ENCODE measurements around the gene KRTAP12-3.
"Not testable (repeated sequence)": the region's sequence is repeated elsewhere in the genome, so short reads cannot be mapped to it uniquely, and the experiment has no call there.

The KRTAP12-3 gene

DNA sequence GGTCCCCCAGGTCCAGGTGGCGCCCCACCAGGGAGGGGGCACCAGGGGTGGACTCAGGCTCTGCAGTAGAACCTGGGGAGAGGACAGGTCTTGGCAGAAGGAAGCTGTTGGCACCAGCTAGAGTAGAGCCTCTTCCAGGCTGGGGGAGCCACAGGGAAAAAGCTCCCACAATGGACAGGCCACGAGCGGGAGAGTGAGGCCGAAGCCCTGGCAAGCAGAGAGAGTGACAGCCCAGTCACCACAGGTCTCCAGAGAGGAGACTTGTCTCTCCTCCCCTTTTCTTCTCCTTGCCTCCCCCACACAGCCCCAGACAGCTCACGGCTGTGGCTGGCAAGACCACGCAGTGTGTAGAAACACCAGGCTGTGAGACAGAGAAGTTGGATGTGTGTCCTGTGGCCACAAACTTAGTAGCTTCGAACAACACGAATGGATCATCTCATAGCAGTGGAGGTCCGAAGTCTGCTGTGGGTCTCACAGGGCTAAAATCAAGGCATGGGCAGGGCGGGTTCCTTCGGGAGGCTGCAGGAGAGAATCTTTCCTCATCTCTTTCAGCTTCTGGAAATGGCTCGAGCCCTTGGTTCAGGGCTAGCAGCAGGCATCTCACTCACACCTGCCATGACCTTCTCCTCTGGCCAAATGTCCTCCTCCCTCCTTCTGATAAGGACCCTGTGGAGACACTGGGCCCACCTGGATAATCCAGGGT, 6.6 kb upstream of the KRTAP12-3 start:
- no peak for DNase-seq (ENCODE audit: low spot score)

- no peak for DNase-seq (ENCODE audit: low spot score)
Measured at GRCh38 chr21:44653123-44653522, 4.6 kb upstream of the KRTAP12-3 start.

- DNase-seq (ENCODE audit: low spot score) = no peak
Measured at GRCh38 chr21:44653656-44654575, 3.8 kb upstream of the KRTAP12-3 start.

- no peak for DNase-seq (ENCODE audit: low spot score)
Measured at GRCh38 chr21:44654576-44655175, 3.1 kb upstream of the KRTAP12-3 start, which contains the start of gene KRTAP12-4. Gene KRTAP12-4 (minus strand): TSS chr21:44654659. CDS start chr21:44654614, 45 bp downstream.

DNA sequence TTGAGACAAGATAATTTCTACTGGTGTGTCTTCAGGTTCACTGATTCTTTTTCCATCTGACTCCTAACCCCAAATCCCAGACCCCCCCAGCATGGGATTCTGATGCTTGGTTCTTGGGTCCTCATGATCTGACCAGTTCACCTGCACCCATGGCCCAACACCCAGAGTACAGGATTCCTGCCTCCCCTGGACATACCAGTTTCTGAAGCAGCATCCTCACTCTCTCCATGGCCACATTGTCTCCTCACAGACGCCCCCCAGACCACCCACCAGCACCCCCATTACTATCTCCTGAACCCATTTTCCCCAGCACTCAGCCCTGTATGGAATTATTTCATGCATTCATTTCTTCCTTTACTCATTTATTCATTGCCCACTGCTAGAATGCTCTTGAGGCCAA, 864 bp upstream of the KRTAP12-3 start:
- no peak for DNase-seq (ENCODE audit: low spot score)

DNA sequence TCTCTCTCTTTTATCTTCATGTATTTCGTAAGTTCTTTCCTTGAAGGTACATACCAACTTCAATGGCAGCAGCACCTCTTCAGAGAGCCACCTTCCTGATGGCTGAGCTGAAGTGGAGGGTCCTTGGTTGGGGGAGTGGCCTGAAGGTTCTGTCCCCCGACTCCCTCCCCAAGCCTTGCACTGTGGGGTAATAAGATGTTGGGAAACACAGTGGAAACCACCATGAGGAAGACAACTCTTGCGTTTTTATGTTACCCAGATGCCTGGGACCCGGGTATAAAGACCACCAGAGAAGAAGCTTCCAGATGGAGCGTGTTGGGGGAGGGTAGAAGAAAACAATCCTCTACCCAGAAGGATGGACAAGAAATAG, 794 bp downstream of the KRTAP12-3 start:
- no peak for DNase-seq (ENCODE audit: low spot score)

DNA sequence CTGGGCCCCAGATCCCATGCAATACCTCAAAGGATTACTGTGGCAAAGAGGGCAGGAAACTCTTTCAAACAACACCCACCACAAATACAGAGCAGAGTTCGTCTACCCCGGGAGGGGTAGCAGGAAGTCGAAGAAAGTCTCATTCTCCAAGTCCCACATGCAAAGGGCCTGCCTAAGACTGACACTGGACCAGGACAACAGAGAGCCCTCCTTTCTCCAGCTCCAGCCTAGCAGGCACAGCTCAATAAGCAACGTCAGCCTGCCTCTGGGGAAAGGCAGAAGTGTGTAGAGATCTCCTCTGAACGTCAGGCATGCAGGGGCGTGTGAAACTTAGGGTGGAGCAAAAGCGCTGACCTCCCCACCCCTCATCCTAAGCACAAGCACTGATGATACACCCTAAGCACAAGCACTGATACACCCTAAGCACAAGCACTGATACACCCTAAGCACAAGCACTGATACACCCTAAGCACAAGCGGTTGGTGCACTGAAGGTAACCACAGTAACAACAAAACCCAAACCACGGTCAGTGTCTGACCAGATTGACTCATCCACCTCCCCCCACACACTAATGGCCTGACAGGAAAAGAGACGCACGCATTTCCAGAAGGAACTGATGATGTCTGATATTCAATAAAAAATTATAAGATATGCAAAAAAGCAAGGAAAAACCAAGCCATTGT, 1.3 kb downstream of the KRTAP12-3 start:
- DNase-seq (ENCODE audit: low spot score) = no peak

- DNase-seq (ENCODE audit: low spot score) = not testable (repeated sequence)
Measured at GRCh38 chr21:44661567-44661966, 3.8 kb downstream of the KRTAP12-3 start.

GRCh38 chr21:44664691-44665090, 7.0 kb downstream of the KRTAP12-3 start:
- DNase-seq (ENCODE audit: low spot score) = no peak

DNA sequence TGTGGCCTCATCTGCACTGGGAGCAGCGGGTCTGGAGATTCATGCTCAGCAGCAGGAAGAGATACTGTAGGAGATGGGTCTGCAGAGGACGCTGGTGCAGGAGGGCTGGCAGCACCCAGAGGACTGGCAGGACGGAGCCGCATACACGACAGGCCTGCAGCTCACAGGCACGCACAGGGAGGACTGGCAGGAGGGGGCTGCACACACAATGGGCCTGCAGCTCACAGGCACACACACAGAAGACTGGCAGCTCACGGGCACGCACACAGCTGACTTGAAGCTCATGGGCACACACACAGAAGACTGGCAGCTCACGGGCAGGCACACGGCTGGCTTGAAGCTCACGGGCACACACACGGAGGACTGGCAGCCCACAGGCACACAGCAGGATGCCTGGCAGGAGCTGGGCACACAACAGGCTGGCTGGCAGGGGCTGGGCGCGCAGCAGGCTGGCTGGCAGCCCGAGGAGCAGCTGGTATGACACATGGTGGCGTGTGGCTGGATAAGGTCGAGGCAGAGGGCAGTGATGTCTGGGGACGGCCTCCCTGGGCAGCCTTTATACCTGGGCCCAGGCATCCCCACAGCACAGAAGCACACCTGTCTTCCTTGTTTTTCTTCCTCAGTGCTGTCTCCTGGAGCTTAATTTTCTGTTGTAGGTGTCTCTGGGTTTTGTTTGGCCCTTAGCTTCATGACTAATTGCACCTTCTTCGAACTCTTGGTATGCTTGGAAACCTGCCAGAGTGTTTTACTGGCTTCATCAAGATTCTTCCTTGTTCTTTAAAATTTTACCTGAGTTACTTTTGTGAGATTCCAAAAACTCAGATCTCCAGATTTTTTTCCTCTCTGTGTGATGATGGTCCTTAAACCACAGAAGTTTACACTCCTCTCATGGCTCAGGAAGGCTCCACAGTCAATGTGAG, 8.9 kb downstream of the KRTAP12-3 start, which contains the start of gene KRTAP12-2:
Gene KRTAP12-2, minus strand, starts transcription at position 527 of the 920 bp plus-strand sequence. Its CDS starts 41 bp downstream, at position 486.
- DNase-seq (ENCODE audit: low spot score) = no peak

- DNase-seq (ENCODE audit: low spot score) = no peak
Measured at GRCh38 chr21:44667612-44668011, 9.9 kb downstream of the KRTAP12-3 start.

- no peak for DNase-seq (ENCODE audit: low spot score)
Measured at GRCh38 chr21:44670642-44671432, 13.1 kb downstream of the KRTAP12-3 start.

- DNase-seq (ENCODE audit: low spot score) = no peak
Measured at GRCh38 chr21:44671911-44672310, 14.2 kb downstream of the KRTAP12-3 start.

- DNase-seq (ENCODE audit: low spot score) = no peak
Measured at GRCh38 chr21:44677881-44678280, 20.1 kb downstream of the KRTAP12-3 start.

DNA sequence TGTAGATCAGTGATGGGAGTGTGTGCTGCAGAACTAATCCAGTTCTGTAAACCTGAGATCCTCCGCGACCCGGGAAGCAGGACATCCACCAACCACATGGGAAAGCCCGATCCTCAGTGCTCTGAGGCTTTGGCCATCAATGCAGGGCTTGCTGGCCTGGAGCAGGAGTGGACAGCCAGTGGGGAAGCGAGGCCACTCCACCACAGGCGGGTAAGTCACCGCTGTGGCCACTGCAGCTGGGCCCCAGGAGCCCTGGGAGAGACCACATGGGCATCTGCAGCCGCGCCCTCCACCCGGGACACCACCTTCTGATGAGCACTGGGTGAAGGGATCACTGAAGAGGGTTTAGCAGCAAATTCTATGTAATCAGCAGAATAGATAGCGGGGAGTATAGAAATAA, 23.4 kb downstream of the KRTAP12-3 start:
- no peak for DNase-seq (ENCODE audit: low spot score)

- DNase-seq (ENCODE audit: low spot score) = no peak
Measured at GRCh38 chr21:44681861-44682579, 24.3 kb downstream of the KRTAP12-3 start, which contains the start of gene KRTAP12-1. Gene KRTAP12-1 (minus strand): TSS chr21:44682163. CDS start chr21:44682123, 40 bp downstream.

- DNase-seq (ENCODE audit: low spot score) = no peak
Measured at GRCh38 chr21:44682580-44683151, 24.9 kb downstream of the KRTAP12-3 start.

DNA sequence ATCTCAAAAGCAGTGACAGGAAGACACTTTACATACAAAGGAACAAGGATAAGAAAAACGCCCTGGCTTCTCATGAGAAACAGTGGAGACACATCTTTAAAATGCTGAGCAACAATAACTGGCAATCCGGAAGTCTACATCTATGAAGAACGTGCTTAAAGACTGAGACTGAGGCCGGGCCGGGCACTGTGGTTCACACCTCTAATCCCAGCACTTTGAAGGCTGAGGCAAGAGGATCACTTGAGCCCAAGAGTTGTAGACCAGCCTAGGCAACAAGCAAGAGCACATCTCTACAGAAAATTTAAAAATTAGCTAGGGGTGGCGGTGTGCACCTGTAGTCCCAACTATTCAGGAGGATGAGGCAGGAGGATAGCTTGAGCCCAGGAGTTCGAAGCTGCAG, 26.3 kb downstream of the KRTAP12-3 start:
- no peak for DNase-seq (ENCODE audit: low spot score)

GRCh38 chr21:44684483-44684882, 26.8 kb downstream of the KRTAP12-3 start:
- DNase-seq (ENCODE audit: low spot score) = no peak
